HG03159 (cell line): ENCODE measurements around the gene IGSF8.
A peak's percentile ranks its signal among the peaks of the same experiment; 100 is the strongest.

Experiments
- ATAC-seq: cut with Tn5 transposase; IDR thresholded peaks from one replicate; pipeline ENCODE4 v1.9.1; 2021; ENCODE audit warnings: mild to moderate bottlenecking, moderate library complexity; ENCODE audit not compliant: unreplicated experiment

IGSF8 gene, protein sequence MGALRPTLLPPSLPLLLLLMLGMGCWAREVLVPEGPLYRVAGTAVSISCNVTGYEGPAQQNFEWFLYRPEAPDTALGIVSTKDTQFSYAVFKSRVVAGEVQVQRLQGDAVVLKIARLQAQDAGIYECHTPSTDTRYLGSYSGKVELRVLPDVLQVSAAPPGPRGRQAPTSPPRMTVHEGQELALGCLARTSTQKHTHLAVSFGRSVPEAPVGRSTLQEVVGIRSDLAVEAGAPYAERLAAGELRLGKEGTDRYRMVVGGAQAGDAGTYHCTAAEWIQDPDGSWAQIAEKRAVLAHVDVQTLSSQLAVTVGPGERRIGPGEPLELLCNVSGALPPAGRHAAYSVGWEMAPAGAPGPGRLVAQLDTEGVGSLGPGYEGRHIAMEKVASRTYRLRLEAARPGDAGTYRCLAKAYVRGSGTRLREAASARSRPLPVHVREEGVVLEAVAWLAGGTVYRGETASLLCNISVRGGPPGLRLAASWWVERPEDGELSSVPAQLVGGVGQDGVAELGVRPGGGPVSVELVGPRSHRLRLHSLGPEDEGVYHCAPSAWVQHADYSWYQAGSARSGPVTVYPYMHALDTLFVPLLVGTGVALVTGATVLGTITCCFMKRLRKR

DNA sequence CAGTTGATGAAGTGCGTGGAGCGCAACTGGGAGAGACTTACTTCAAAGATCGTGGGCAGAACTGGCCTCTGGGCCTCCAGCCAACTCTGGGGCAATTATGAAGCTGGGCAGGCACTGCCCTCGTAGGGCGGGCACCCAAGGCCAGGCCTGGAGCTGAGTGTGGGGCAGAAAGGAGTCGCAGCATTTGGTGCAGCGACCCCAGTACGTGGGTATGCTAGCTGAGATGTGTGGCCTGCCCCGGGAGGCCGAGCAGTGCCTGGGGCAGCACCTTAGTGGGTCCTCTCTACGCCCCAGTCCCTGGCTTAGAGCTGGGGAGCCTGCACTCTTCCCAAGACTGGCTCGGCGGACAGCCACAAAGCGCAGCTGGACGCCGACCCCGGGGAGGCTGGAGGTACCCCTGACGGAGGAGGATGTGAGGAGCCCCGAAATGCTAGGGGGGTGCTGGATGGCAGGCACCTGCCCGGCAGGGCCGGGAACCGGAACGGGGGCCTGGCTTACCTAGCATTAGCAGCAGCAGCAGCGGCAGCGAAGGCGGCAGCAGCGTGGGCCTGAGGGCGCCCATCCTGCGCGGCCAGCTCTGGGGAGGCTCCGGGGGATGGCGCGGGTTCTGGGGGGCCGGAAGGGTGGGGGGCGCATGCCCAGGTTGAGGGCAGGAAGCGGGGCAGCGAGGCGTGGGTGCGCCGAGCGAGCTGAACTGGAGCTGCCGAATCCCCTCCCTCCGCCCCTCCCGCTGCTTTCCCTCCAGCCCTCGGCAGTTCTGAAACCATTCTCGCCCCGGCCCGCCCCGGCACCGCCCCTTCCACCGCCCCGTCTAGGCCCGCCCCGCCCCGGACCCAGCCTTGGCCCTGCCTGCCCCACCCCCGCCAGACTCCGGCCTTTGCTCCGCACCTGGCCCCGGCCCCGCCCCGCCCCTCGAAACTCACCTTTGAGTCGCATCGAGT lies at the start of gene IGSF8:
TSS of gene IGSF8 (minus strand) at position 709 of the 941 bp plus-strand sequence. CDS start at position 562, 147 bp downstream.
- ATAC-seq: peak; percentile 41

GRCh38 chr1:160148121-160148520 lies 49.7 kb upstream of the IGSF8 start:
- no peak for ATAC-seq

DNA sequence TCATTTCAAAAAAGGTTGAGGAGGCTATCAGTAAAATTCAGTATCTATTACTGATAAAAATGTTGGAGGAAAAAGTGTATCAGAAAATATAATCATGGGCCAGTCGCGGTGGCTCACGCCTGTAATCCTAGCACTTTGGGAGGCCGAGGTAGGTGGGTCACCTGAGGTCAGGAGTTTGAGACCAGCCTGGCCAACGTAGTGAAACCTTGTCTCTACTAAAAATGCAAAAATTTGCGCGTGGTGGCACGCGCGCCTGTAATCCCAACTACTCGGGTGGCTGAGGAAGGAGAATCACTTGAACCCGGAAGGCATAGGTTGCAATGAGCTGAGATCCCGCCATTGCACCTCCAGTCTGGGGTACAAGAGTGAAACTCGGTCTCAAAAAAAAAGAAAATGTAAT lies 47.7 kb upstream of the IGSF8 start:
- ATAC-seq: no peak

DNA sequence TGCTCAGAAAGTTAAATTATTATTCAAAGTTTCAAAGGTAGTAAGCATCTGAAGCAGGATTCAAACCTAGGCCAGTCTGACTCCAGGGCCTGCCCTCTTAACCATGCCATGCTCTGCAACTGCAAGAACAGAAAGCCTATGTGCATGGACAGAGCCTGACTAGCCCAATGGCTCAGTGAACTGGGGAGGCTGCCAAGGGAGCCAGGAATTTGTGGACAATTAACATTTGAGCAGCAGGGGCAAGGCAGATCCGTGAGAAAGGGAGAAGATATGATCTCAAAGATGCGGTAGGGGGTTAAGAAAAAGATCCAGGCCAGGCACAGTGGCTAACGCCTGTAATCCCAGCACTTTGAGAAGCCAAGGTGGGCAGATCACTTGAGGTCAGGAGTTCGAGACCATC lies 46.5 kb upstream of the IGSF8 start:
- ATAC-seq: no peak

DNA sequence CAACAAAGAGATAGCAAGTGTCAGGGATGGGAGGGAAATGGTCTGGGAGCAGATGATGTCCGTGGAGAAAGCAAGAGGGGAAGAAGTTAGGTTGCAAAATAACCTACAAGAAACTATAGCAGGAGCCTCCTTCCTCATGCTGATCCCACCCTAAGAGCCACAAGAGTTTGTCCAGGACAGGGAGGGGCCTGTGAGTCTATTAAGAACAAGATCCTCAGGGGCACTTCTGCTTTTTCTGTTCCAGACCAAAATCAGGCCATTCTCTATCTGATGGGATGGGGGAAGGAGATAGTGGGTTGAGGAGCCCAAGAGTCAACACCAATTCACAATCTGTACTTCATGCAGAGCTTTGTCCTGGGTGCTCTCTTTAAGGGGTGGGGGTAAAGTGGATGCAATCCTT lies 45.3 kb upstream of the IGSF8 start:
- no peak for ATAC-seq

- ATAC-seq: no peak
These were observed 41.4 kb upstream of the IGSF8 start for GRCh38 chr1:160139840-160140239.

- ATAC-seq: no peak
These were observed 38.9 kb upstream of the IGSF8 start for GRCh38 chr1:160137216-160137862.

- no peak for ATAC-seq
These were observed 38.4 kb upstream of the IGSF8 start for GRCh38 chr1:160136926-160137200.

GRCh38 chr1:160136121-160136925 lies 37.9 kb upstream of the IGSF8 start:
- no peak for ATAC-seq

GRCh38 chr1:160134791-160135572 lies 36.6 kb upstream of the IGSF8 start:
- ATAC-seq: no peak

- ATAC-seq: no peak
These were observed 35.8 kb upstream of the IGSF8 start for GRCh38 chr1:160133990-160134770.

- no peak for ATAC-seq
These were observed 33.6 kb upstream of the IGSF8 start for GRCh38 chr1:160131803-160132565.

DNA sequence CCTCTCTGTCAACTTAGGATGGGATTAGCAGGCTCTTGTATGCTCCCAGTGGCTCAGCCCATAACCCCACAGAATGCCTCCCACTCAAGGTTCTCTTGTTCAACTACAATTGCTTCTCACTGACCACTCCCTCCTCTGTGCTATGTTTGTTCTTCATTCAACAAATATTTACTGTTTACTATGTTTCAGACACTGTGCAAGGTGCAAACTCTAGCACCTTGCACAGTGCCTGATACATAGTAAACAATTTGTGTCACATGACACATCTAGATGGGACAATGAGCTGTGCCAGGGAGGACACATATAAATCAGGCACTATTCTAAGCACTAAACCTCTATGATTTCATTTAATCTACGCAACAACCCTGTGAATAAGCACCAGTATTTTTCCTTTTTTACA lies 32.5 kb upstream of the IGSF8 start:
- no peak for ATAC-seq

GRCh38 chr1:160130486-160130885 lies 32.1 kb upstream of the IGSF8 start:
- no peak for ATAC-seq

- no peak for ATAC-seq
These were observed 31.5 kb upstream of the IGSF8 start for GRCh38 chr1:160129966-160130365.

DNA sequence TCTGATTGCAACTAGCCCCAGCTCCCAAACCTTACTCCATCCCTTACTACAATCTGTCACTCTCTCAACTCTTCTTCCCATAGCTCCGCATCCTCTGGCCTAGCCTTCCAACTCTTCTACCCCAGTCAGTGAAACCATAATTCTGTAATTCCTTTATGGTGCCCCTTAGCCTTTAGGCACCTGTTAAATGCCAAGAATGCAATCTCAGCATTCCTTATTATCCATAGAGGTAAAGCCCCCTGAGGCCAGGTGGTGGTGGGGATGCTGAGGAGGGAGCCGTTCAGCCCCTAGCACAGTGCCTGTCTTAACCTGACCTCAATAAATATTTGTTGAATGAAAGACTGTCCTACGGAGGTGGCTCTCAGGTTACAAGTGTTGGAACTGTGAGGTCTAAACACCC lies 31.1 kb upstream of the IGSF8 start:
- no peak for ATAC-seq

GRCh38 chr1:160129046-160129445 lies 30.6 kb upstream of the IGSF8 start:
- ATAC-seq: no peak

DNA sequence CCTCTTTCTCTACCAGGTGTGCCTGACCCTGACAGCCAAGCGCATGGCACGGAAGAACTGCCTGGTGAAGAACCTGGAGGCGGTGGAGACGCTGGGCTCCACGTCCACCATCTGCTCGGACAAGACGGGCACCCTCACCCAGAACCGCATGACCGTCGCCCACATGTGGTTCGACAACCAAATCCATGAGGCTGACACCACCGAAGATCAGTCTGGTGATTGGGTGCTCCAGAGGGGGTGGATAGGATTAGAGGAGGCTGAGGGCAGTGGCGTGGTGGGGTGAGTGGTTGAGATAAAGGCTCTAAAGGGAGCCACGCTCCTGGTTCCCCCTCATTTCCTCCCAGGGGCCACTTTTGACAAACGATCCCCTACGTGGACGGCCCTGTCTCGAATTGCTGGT lies 30.2 kb upstream of the IGSF8 start:
- ATAC-seq: no peak
